HG02943 (cell line): Measurements from ENCODE around the gene TBC1D5.

Experiments
- ATAC-seq: cut with Tn5 transposase; IDR thresholded peaks from one replicate; pipeline ENCODE4 v1.9.1; 2021; ENCODE audit warnings: mild to moderate bottlenecking, low read depth, moderate library complexity; ENCODE audit not compliant: unreplicated experiment

Gene TBC1D5

GRCh38 chr3:17330660-17331059 lies 411.8 kb downstream of the TBC1D5 start:
- no peak for ATAC-seq

- ATAC-seq: no peak
Observed at GRCh38 chr3:17329927-17330326, 412.5 kb downstream of the TBC1D5 start.

GRCh38 chr3:17322106-17322793 lies 420.2 kb downstream of the TBC1D5 start:
- ATAC-seq: peak; percentile 52

DNA sequence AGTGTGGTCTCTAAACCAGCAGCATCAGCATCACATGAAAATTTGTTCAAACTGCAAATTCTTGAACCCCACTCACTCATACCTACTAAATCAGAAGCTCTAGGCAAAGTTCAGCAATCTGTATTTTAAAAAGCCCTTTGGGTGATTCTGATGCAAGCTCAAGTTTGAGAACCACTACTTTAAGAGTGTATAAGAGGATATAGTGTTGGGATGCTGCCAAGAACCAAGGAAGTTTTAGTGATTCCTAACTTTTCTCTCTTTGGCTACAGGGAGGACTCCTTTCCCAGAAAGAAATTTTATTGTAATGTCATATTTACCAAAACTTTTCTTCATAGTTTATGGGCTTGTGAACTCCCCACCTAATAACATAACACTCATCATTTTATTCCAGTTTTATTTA lies 422.2 kb downstream of the TBC1D5 start:
- ATAC-seq: no peak

DNA sequence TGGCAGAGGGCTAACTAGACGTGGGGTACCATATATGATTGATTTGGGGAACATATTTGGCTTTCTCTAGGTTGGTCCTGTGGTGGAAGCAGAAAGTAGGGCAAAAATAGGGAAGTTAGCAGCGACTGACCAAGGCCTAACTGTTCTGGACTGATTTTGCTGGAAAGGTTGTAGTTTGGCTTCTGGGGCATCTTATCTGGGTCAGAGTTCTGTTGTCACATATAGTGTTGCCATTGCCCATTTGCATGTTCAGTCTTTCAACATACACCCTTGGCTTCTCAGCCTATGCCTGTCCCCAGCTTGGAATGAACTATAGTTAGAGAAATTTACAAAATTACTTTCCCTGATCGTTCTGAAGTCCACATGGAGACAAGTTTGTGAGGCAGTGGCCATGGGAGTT lies 426.5 kb downstream of the TBC1D5 start:
- no peak for ATAC-seq

DNA sequence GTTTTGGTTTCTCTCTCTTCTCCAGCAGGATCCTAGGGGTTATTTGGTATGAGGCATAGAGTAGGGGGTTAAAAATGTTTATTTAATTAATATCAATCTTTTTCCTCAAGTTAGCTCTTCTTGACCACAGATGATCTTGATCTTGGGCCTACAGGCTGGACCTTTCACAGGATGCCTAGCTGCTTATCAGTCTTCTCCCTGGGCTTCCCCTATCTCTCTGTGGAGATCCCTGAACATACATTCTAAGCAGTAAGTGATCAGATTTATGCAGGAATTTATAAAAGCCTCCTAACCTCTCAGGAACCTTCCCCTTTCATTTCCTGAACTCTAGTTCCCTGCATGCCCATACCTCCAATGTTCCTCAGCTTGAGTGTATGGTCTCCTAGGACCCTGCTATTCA lies 428.3 kb downstream of the TBC1D5 start:
- no peak for ATAC-seq

GRCh38 chr3:17313746-17314145 lies 428.7 kb downstream of the TBC1D5 start:
- no peak for ATAC-seq

- no peak for ATAC-seq
Observed at GRCh38 chr3:17310983-17311382, 431.4 kb downstream of the TBC1D5 start.

- no peak for ATAC-seq
Observed at GRCh38 chr3:17307887-17308286, 434.5 kb downstream of the TBC1D5 start.

GRCh38 chr3:17307482-17307881 lies 434.9 kb downstream of the TBC1D5 start:
- no peak for ATAC-seq

DNA sequence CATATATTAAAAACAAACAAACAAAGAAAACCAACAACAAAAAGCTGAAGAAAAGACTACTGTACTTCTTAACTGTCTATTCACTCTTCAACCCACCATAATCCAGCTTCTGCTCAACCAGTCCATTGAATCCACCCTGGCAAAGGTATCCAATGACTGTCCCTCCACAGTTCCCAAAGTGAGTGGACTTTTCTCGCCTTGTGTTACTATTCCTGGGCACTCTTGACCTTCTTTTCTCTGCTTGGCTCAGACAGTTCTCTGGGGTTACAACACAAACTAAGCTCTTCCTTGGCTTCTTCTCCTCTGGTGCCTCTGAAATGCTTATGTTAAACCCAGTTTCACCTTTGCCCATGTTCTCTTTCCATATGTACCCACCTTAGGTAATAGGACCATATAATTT lies 437.5 kb downstream of the TBC1D5 start:
- no peak for ATAC-seq

DNA sequence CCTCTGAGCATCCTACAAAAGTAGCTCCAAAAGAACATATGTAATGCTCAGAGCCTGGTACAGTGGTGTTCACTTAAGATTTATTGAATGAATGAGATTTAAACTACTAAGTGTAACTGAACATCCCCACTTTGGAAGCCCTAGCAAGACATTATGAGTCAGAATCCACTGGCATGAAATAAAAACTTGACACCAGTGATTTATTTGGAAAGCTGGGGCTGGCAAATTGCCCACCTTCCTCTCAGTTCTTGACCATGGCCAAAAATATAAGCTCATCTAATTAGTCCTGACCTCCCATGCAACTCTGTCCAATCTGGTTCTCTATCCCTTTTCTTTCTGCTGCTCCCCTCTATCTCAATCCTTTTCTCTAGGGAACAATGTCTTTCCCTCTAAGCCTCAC lies 439.7 kb downstream of the TBC1D5 start:
- ATAC-seq: no peak

DNA sequence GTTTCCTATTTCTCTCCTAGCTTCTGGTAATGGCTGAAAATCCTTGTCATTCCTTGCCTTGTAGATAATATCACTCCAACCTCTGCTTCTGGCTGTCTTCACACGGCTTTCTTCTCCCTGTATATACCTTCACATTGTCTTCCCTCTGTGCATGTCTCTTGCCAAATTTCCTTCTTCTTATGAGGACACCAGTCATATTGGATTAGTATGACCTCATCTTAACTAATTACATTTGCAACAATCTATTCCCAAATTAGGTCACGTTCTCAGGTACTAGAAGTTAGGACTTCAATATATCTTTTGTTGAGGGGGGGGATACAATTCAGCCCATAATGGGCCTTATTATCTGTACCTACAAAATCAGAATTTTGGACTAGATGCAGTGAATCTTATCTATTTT lies 440.3 kb downstream of the TBC1D5 start:
- ATAC-seq: no peak

DNA sequence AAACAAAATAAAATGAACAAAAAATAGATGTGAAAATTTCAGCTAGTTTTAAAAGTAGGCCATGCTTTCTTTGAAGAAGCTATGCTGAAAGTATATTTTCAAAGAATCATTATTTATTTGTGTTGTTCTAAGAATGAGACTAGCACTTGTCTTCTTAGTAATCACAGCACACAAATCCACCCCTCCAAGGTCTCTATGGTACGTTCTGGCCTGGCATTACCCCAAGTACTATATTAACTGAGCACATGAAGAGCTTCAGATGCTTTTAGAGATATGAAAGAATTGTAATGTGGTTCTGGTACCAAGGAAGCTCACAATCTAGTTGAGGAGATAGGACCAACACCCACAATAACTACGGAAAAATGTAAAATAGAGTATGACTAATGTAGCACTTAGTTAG lies 441.2 kb downstream of the TBC1D5 start:
- no peak for ATAC-seq

- no peak for ATAC-seq
Observed at GRCh38 chr3:17300441-17300840, 442.0 kb downstream of the TBC1D5 start.

GRCh38 chr3:17298038-17298437 lies 444.4 kb downstream of the TBC1D5 start:
- no peak for ATAC-seq

DNA sequence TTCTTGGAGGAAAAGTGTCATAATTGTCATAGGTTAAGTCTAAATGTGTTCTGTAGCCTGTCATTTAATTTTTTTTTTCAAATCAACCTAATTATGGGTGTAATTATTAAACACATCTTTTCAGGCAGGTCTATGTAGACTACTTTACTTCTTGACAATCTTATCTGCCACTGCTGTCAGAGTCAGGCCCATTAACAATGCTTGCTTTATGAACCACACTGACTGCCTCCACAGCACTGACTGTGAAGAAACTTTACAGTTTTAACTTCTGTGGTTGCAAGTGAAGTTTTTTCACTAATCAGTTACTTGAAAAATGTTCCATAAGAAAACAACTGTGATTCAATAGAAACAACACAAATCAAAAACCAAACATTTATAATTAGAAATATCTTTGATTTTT lies 449.9 kb downstream of the TBC1D5 start:
- ATAC-seq: no peak

GRCh38 chr3:17290894-17291293 lies 451.5 kb downstream of the TBC1D5 start:
- ATAC-seq: no peak

DNA sequence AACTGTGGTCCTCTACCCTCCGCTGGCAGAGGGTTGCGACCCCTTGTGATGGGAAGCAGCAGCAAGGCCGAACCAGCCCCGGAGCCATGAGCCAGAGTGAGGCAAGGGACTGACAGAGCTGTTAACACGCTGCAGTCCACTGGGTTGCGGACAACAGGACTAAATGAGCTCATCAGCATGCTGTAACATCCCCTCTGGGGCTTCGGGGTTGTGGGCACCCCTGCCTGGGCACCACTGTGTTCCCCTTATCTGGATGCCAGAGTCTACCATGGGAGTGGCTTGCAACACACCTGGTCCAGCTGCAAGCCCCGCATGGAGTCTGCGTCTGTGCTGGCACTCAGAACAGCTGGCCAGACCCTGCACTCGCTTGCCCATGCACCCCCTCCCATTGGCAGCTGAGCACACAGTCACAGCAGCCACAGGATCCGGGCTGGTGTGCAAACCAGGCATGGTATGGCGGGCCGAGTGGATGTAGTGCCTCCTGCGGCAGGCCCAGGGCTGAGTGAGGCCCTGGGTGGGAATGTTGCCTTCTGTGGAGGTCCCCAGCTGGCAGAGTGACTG lies 453.5 kb downstream of the TBC1D5 start:
- no peak for ATAC-seq

- ATAC-seq: no peak
Observed at GRCh38 chr3:17287006-17287689, 455.3 kb downstream of the TBC1D5 start.

- no peak for ATAC-seq
Observed at GRCh38 chr3:17278006-17278405, 464.4 kb downstream of the TBC1D5 start.

DNA sequence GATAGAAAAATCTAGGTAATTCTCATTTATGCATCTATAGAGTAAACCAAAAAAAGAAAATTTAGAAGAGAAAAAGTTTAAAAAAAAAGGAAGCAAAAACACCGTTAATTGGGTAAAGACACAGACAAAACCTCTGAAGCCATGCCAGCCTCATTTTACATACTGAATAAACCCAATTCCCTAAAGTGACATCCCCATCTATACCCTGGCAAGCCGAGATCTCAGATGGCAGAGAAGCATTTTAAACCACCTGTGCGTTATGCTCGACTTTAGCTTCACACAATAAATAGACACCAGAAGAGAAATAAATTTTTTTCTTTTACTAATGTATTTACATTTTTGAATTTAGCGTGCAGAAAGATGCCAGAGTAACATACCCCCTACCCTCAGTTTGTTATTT lies 475.6 kb downstream of the TBC1D5 start:
- ATAC-seq: no peak
